H1 (cell line): ENCODE data around the gene CLEC16A. TPM values are rescaled to one million over a fixed set of nuclear protein-coding genes. Genes with fewer than 3 reads are reported as not detected.

ENCODE experiments used
- BACH1 ChIP-seq: IDR thresholded peaks from 2 replicates; pipeline ENCODE4 v1.6.1; 2012; ENCODE audit warnings: low read length, improper control_type of control experiment
- BCL11A ChIP-seq, 2 experiments: IDR thresholded peaks; one replicate each; pipeline ENCODE4 v1.6.1; 2011; ENCODE audit warnings: low read depth in 2 of 2, low read length in 2 of 2, mild to moderate bottlenecking in 2 of 2
- EP300 ChIP-seq, 2 experiments: IDR thresholded peaks; 1 replicate in 1 of 2; 2 replicates in 1 of 2; pipeline ENCODE4 v1.6.1; 2011 to 2012; ENCODE audit warnings: low read depth in 2 of 2, low read length in 2 of 2, mild to moderate bottlenecking in 2 of 2, borderline replicate concordance in 1 of 2, inconsistent platforms in 1 of 2, moderate library complexity in 1 of 2
- GABPA ChIP-seq: IDR thresholded peaks from 2 replicates; pipeline ENCODE4 v1.6.1; 2011; ENCODE audit warnings: mild to moderate bottlenecking, low read length, moderate library complexity, borderline replicate concordance; ENCODE audit not compliant: insufficient read depth
- HDAC6 ChIP-seq: IDR thresholded peaks from one replicate; pipeline ENCODE4 v1.7.1; 2012; ENCODE audit warnings: low read depth, mild to moderate bottlenecking, inconsistent platforms, low read length, moderate library complexity
- KDM1A ChIP-seq: fragments of 200-600, 300-600 bp; sonication (generic); IDR thresholded peaks from 2 replicates; pipeline ENCODE4 v1.7.1; 2016; ENCODE audit warnings: mild to moderate bottlenecking, low read length, borderline replicate concordance
- KDM4A ChIP-seq: IDR thresholded peaks from one replicate; pipeline ENCODE4 v1.7.1; 2012; ENCODE audit warnings: low read depth, mild to moderate bottlenecking, moderate library complexity, low read length, inconsistent platforms; ENCODE audit not compliant: severe bottlenecking
- NANOG ChIP-seq: IDR thresholded peaks from 2 replicates; pipeline ENCODE4 v1.6.1; 2011; ENCODE audit warnings: low read length, low read depth, mild to moderate bottlenecking, inconsistent platforms; ENCODE audit not compliant: insufficient read depth, poor library complexity, severe bottlenecking
- RXRA ChIP-seq: IDR thresholded peaks from 2 replicates; pipeline ENCODE4 v1.6.1; 2011; ENCODE audit warnings: low read depth, mild to moderate bottlenecking, low read length, moderate library complexity; ENCODE audit not compliant: insufficient read depth
- SIN3A ChIP-seq, 2 experiments: IDR thresholded peaks in 1 of 2; conservative IDR thresholded peaks in 1 of 2; 2 replicates each; pipeline ENCODE4 v1.6.1; 2011 to 2012; ENCODE audit warnings: low read length in 2 of 2, improper control_type of control experiment in 1 of 2, low read depth in 1 of 2, mild to moderate bottlenecking in 1 of 2
- TAF1 ChIP-seq: IDR thresholded peaks from 2 replicates; pipeline ENCODE4 v1.6.1; 2011; ENCODE audit warnings: mild to moderate bottlenecking, low read depth, low read length
- TCF12 ChIP-seq: IDR thresholded peaks from 2 replicates; pipeline ENCODE4 v1.6.1; 2011; ENCODE audit warnings: low read depth, mild to moderate bottlenecking, low read length
- ZNF274 ChIP-seq: IDR thresholded peaks from 2 replicates; pipeline ENCODE4 v1.7.0; 2012; ENCODE audit warnings: low read length, borderline replicate concordance; ENCODE audit errors: extremely low read depth
- polyA plus RNA-seq, 7 experiments: library from polyadenylated mRNA; depleted of rRNA in 3 of 7; stranded (reverse) in 5 of 7; unstranded in 2 of 7; fragments of >200 nt in 5 of 7; fragments of 200-250 nt in 2 of 7; gene quantifications; 1 replicate in 5 of 7; 2 replicates in 1 of 7; 4 replicates in 1 of 7; pipeline versions ENCODE4 v1.2.1 to v1.2.3, GENCODE V29; 2011 to 2013; ENCODE audit warnings: missing spikeins in 2 of 7, mixed read lengths in 2 of 7
- total RNA-seq: library from RNA; stranded (reverse); fragmentation: NEBNext Ultra II Directional; extraction: Animal tissue kit (Norgen Biotek cat#: 25700); gene quantifications from 2 replicates; pipeline ENCODE4 v1.2.1, GENCODE V29; 2021
- TF ChIP-seq, protein P1 (sequence below): IDR thresholded peaks from 2 replicates; pipeline ENCODE4 v1.6.1; 2011; ENCODE audit warnings: low read length, improper control_type of control experiment
- TF ChIP-seq, protein P2 (sequence below), 3 experiments: IDR thresholded peaks; 1 replicate in 2 of 3; 2 replicates in 1 of 3; pipeline versions ENCODE4 v1.5.1 to v1.6.1; 2011; ENCODE audit warnings: low read length in 3 of 3, mild to moderate bottlenecking in 3 of 3, inconsistent platforms in 2 of 3, low read depth in 1 of 3, moderate library complexity in 1 of 3; ENCODE audit not compliant: insufficient read depth in 1 of 3; ENCODE audit errors: control extremely low read depth in 1 of 3
- TF ChIP-seq, protein P3 (sequence below): IDR thresholded peaks from 2 replicates; pipeline ENCODE4 v1.6.1; 2012; ENCODE audit warnings: inconsistent platforms
- TF ChIP-seq, protein P4 (sequence below): IDR thresholded peaks from 2 replicates; pipeline ENCODE4 v1.6.1; 2012; ENCODE audit warnings: low read length, inconsistent platforms

The CLEC16A gene
- total and polyA plus RNA-seq, 2 of the 8 experiments (the other 6 are each of a cell fraction or from before 2014, with no cell fraction given), result 7.6 to 19.3 TPM

DNA sequence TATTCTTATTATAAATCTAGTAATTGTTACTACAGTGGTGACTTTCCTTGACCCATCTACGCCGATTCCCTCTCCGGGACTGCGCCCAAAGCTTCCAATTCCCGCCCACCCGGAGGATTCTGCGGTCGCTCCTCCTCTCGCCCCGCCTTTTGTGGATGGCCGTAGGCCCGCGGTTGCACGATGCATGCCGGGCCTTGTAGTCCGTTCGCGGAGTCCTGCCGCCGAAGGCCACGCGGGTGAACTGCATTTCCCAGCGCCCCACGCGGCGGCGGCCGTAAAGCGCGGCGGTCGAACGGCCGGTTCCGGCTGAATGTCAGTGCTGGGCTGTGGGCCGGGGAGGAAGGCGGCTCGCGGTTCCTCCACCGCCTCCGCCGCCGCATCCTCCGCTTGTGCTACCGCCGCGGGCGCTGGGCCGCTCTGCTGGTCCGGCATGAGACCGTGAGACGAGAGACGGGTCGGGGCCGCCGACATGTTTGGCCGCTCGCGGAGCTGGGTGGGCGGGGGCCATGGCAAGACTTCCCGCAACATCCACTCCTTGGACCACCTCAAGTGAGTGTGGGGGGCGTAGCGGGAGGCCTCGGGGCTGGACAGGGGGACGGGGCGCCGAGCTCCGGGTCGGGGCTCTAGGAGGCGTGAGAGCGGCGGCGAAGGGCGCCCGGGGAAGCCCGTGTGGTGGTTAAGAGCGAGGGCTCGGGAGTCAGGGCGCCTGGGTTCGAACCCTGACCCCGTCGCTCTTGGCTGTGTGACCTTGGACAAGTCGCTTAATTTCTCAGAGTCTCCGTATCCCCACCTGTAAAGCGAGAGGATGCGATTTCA, at the start of gene CLEC16A (continued):
- TF ChIP-seq BCL11A (IDR thresholded peaks at IDR 0.05; ENCODE audit: low read depth in 2 of 2, low read length in 2 of 2), result no peak
- TF ChIP-seq, protein P1, sequence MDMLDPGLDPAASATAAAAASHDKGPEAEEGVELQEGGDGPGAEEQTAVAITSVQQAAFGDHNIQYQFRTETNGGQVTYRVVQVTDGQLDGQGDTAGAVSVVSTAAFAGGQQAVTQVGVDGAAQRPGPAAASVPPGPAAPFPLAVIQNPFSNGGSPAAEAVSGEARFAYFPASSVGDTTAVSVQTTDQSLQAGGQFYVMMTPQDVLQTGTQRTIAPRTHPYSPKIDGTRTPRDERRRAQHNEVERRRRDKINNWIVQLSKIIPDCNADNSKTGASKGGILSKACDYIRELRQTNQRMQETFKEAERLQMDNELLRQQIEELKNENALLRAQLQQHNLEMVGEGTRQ, result no peak
- no peak for TF ChIP-seq BACH1
- peak; percentile 37; the same call in 1 of the 2 replicates for TF ChIP-seq KDM1A
- TF ChIP-seq TAF1, result peak; percentile 66
- TF ChIP-seq ZNF274, result no peak
- TF ChIP-seq TCF12, result no peak
- TF ChIP-seq EP300 (IDR thresholded peaks at IDR 0.05; ENCODE audit: borderline replicate concordance in 1 of 2, low read depth in 2 of 2, low read length in 2 of 2), result peak in 1 of 2 experiments; percentile 11; a peak in 1 of 3 replicates
- no peak for TF ChIP-seq NANOG
- TF ChIP-seq, protein P2, sequence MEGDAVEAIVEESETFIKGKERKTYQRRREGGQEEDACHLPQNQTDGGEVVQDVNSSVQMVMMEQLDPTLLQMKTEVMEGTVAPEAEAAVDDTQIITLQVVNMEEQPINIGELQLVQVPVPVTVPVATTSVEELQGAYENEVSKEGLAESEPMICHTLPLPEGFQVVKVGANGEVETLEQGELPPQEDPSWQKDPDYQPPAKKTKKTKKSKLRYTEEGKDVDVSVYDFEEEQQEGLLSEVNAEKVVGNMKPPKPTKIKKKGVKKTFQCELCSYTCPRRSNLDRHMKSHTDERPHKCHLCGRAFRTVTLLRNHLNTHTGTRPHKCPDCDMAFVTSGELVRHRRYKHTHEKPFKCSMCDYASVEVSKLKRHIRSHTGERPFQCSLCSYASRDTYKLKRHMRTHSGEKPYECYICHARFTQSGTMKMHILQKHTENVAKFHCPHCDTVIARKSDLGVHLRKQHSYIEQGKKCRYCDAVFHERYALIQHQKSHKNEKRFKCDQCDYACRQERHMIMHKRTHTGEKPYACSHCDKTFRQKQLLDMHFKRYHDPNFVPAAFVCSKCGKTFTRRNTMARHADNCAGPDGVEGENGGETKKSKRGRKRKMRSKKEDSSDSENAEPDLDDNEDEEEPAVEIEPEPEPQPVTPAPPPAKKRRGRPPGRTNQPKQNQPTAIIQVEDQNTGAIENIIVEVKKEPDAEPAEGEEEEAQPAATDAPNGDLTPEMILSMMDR (IDR thresholded peaks at IDR 0.05; ENCODE audit: control extremely low read depth in 1 of 3, insufficient read depth in 1 of 3, low read depth in 1 of 3, low read length in 3 of 3), result no peak
- peak; percentile 66 for TF ChIP-seq KDM4A
- TF ChIP-seq HDAC6, result no peak
- TF ChIP-seq GABPA, result no peak
- no peak for TF ChIP-seq RXRA
- TF ChIP-seq, protein P3, sequence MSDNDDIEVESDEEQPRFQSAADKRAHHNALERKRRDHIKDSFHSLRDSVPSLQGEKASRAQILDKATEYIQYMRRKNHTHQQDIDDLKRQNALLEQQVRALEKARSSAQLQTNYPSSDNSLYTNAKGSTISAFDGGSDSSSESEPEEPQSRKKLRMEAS, result peak; percentile 72
- TF ChIP-seq SIN3A (conservative IDR thresholded peaks at IDR 0.05 in 1 of 2, IDR thresholded peaks at IDR 0.05 in 1 of 2; ENCODE audit: low read depth in 1 of 2, low read length in 2 of 2), result peak in 1 of 2 experiments; percentile 73; a peak in 2 of 4 replicates
- TF ChIP-seq, protein P4, sequence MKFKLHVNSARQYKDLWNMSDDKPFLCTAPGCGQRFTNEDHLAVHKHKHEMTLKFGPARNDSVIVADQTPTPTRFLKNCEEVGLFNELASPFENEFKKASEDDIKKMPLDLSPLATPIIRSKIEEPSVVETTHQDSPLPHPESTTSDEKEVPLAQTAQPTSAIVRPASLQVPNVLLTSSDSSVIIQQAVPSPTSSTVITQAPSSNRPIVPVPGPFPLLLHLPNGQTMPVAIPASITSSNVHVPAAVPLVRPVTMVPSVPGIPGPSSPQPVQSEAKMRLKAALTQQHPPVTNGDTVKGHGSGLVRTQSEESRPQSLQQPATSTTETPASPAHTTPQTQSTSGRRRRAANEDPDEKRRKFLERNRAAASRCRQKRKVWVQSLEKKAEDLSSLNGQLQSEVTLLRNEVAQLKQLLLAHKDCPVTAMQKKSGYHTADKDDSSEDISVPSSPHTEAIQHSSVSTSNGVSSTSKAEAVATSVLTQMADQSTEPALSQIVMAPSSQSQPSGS, result no peak
